ENCODE results near the gene IL17RC. TPM values are rescaled to one million over a fixed set of nuclear protein-coding genes. Genes with fewer than 3 reads are reported as not detected.
"Not testable (repeated sequence)": the region's sequence is repeated elsewhere in the genome, so short reads cannot be mapped to it uniquely, and the experiment has no call there.

IL17RC gene
- total and polyA plus RNA-seq, 2 donors (not counting 3 experiments of a cell fraction or from before 2014, with no cell fraction given) = 18.7 to 19.9 TPM

DNA sequence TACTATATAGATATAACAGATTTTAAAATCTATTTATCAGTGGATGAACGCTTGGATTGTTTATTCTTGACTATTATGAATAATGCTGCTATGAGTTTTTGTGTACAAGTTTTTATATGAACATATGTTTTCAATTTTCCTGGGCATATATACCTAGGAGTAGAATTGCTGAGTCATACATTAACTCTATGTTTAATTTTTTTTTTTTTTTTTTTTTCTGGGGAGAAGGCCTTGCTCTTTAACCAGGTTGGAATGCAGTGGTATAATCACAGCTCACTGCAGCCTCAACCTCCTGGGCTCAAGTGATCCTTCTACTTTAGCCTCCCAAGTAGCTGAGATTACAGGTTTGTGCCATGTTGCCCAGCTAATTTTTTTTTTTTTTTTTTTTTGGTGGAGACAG is 45.9 kb upstream of the IL17RC start:
- no peak for TF ChIP-seq POLR2A (IDR thresholded peaks at IDR 0.05; ENCODE audit: low read depth, low read length)
- TF ChIP-seq EZH2 (IDR thresholded peaks at IDR 0.05; ENCODE audit: borderline replicate concordance, low read depth, low read length, severe bottlenecking) = no peak
- TF ChIP-seq JUN (IDR thresholded peaks at IDR 0.05; ENCODE audit: borderline replicate concordance, insufficient read depth, insufficient read length, low read depth) = no peak
- no peak for TF ChIP-seq MYC (IDR thresholded peaks at IDR 0.05; ENCODE audit: low read depth, low read length)
- no peak for TF ChIP-seq GATA2 (IDR thresholded peaks at IDR 0.05; ENCODE audit: insufficient read depth, insufficient read length, low read depth, low read length)
- TF ChIP-seq, protein P1, sequence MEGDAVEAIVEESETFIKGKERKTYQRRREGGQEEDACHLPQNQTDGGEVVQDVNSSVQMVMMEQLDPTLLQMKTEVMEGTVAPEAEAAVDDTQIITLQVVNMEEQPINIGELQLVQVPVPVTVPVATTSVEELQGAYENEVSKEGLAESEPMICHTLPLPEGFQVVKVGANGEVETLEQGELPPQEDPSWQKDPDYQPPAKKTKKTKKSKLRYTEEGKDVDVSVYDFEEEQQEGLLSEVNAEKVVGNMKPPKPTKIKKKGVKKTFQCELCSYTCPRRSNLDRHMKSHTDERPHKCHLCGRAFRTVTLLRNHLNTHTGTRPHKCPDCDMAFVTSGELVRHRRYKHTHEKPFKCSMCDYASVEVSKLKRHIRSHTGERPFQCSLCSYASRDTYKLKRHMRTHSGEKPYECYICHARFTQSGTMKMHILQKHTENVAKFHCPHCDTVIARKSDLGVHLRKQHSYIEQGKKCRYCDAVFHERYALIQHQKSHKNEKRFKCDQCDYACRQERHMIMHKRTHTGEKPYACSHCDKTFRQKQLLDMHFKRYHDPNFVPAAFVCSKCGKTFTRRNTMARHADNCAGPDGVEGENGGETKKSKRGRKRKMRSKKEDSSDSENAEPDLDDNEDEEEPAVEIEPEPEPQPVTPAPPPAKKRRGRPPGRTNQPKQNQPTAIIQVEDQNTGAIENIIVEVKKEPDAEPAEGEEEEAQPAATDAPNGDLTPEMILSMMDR (IDR thresholded peaks at IDR 0.05; ENCODE audit: extremely low read depth in 1 of 2, insufficient read depth in 1 of 2, low read depth in 1 of 2, low read length in 2 of 2) = no peak
- intact Hi-C loops (cut with micrococcal nuclease) (no loop called here), dilution Hi-C loops (cut with MboI; ENCODE audit: extremely low pct_ligation_motif_present, low sequenced_read_pairs) (no loop called here)
- H3K79me2 ChIP-seq (ENCODE audit: control insufficient read depth, insufficient read depth, low read length) = no peaks in the 10 kb centered on the region
- H3K27me3 ChIP-seq (ENCODE audit: control insufficient read depth in 2 of 2, insufficient read depth in 2 of 2, low read length in 2 of 2) = no peaks in the 10 kb centered on the region
- H4K20me1 ChIP-seq (replicated peaks; ENCODE audit: control insufficient read depth, extremely low read depth, insufficient read depth, low read length) = no peaks in the 10 kb centered on the region
- no peaks in the 10 kb centered on the region for H3K9me1 ChIP-seq (replicated peaks; ENCODE audit: control insufficient read depth, extremely low read depth, insufficient read depth, low read length)
- ChIA-PET POLR2A (interaction anchor here (0.6 kb wide), 1 partner anchor 356 kb away, joined by 3 read pairs; no protein-coding TSS in a partner anchor), CTCF (no interaction called here)
- DNase-seq (ENCODE audit: low read depth, low spot score) (no peak), FAIRE-seq (no peak)
- no peaks in the 10 kb centered on the region for H3K9me3 ChIP-seq (replicated peaks; ENCODE audit: control insufficient read depth, insufficient read depth, low read length)
- no peak overlapping the region for H3K4me2 ChIP-seq (ENCODE audit: insufficient read depth, low read length)
- no peak overlapping the region for H3K4me3 ChIP-seq (replicated peaks in 1 of 3; ENCODE audit: insufficient read depth in 1 of 3, low read depth in 1 of 3, low read length in 3 of 3)
- BruUV-seq (replicated peaks) = no TSS peak
- no peak overlapping the region for H3K9ac ChIP-seq (replicated peaks; ENCODE audit: extremely low read depth, insufficient read depth, low read length)
- H2AFZ ChIP-seq (ENCODE audit: low read depth, low read length) = no peak overlapping the region
- no peak overlapping the region for H3K27ac ChIP-seq (ENCODE audit: insufficient read depth, low read depth, low read length)
- H3K4me1 ChIP-seq (ENCODE audit: control insufficient read depth, extremely low read depth, insufficient read depth, low read length) = no peaks in the 10 kb centered on the region
- no peaks in the 10 kb centered on the region for H3K36me3 ChIP-seq (ENCODE audit: control insufficient read depth in 2 of 2, extremely low read depth in 1 of 2, insufficient read depth in 2 of 2, low read length in 2 of 2)

DNA sequence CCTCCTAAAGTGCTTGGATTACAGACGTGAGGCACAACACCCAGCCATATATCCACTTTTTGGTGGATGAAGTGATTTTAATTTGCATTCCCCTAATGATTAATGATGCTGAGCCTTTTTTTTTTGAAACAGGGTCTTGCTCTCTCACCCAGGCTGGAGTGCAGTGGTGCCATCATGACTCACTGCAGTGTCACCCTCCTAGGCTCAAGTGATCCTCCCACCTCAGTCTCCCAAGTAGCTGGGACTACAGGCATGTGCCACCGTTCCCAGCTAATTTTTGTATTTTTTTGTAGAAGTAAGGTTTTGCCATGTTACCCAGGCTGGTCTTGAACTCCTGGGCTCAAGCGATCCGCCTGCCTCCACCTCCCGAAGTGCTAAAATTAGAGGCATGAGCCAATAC is 44.8 kb upstream of the IL17RC start:
- H3K79me2 ChIP-seq (ENCODE audit: control insufficient read depth, insufficient read depth, low read length); H3K4me3 ChIP-seq (replicated peaks in 1 of 3; ENCODE audit: insufficient read depth in 1 of 3, low read depth in 1 of 3, low read length in 3 of 3); dilution Hi-C loops (cut with MboI; ENCODE audit: extremely low pct_ligation_motif_present, low sequenced_read_pairs); H3K4me2 ChIP-seq (ENCODE audit: insufficient read depth, low read length); H3K9me3 ChIP-seq (replicated peaks; ENCODE audit: control insufficient read depth, insufficient read depth, low read length); intact Hi-C loops (cut with micrococcal nuclease); H3K27me3 ChIP-seq (ENCODE audit: control insufficient read depth in 2 of 2, insufficient read depth in 2 of 2, low read length in 2 of 2); H2AFZ ChIP-seq (ENCODE audit: low read depth, low read length); CTCF ChIA-PET; DNase-seq (ENCODE audit: low read depth, low spot score); H3K36me3 ChIP-seq (ENCODE audit: control insufficient read depth in 2 of 2, extremely low read depth in 1 of 2, insufficient read depth in 2 of 2, low read length in 2 of 2); H3K4me1 ChIP-seq (ENCODE audit: control insufficient read depth, extremely low read depth, insufficient read depth, low read length); POLR2A ChIA-PET; FAIRE-seq; H4K20me1 ChIP-seq (replicated peaks; ENCODE audit: control insufficient read depth, extremely low read depth, insufficient read depth, low read length); H3K9me1 ChIP-seq (replicated peaks; ENCODE audit: control insufficient read depth, extremely low read depth, insufficient read depth, low read length); H3K9ac ChIP-seq (replicated peaks; ENCODE audit: extremely low read depth, insufficient read depth, low read length); H3K27ac ChIP-seq (ENCODE audit: insufficient read depth, low read depth, low read length); BruUV-seq (replicated peaks): not testable (repeated sequence)

Measured in endothelial cell of umbilical vein (primary cell).